HG03520 (cell line): ENCODE data around the gene AKT2.

Experiments used
- ATAC-seq: cut with Tn5 transposase; IDR thresholded peaks from one replicate; pipeline ENCODE4 v1.9.1; 2021; ENCODE audit warnings: mild to moderate bottlenecking, moderate library complexity; ENCODE audit not compliant: unreplicated experiment

AKT2 gene

GRCh38 chr19:40254714-40255418 lies 30.3 kb downstream of the AKT2 start:
- ATAC-seq: no peak

GRCh38 chr19:40253611-40254092 lies 31.5 kb downstream of the AKT2 start:
- ATAC-seq: no peak

- ATAC-seq: no peak
Observed at GRCh38 chr19:40252395-40252794, 32.8 kb downstream of the AKT2 start.

- no peak for ATAC-seq
Observed at GRCh38 chr19:40251991-40252390, 33.2 kb downstream of the AKT2 start.

GRCh38 chr19:40251244-40251643 lies 33.9 kb downstream of the AKT2 start:
- ATAC-seq: no peak

GRCh38 chr19:40249781-40250180 lies 35.4 kb downstream of the AKT2 start:
- no peak for ATAC-seq

GRCh38 chr19:40249201-40249600 lies 35.9 kb downstream of the AKT2 start:
- ATAC-seq: no peak

GRCh38 chr19:40247735-40248262 lies 37.3 kb downstream of the AKT2 start:
- ATAC-seq: no peak

GRCh38 chr19:40247178-40247577 lies 38.0 kb downstream of the AKT2 start:
- ATAC-seq: no peak

- no peak for ATAC-seq
Observed at GRCh38 chr19:40246292-40247073, 38.7 kb downstream of the AKT2 start.

GRCh38 chr19:40245506-40246128 lies 39.5 kb downstream of the AKT2 start:
- no peak for ATAC-seq

GRCh38 chr19:40244579-40245317 lies 40.4 kb downstream of the AKT2 start:
- ATAC-seq: no peak

- no peak for ATAC-seq
Observed at GRCh38 chr19:40243181-40243580, 42.0 kb downstream of the AKT2 start.

GRCh38 chr19:40242480-40242879 lies 42.7 kb downstream of the AKT2 start:
- ATAC-seq: no peak

- ATAC-seq: no peak
Observed at GRCh38 chr19:40241809-40242384, 43.2 kb downstream of the AKT2 start.

- no peak for ATAC-seq
Observed at GRCh38 chr19:40241125-40241808, 43.9 kb downstream of the AKT2 start.

- no peak for ATAC-seq
Observed at GRCh38 chr19:40240332-40240731, 44.8 kb downstream of the AKT2 start.

GRCh38 chr19:40239415-40240226 lies 45.5 kb downstream of the AKT2 start:
- ATAC-seq: no peak

GRCh38 chr19:40238775-40239174 lies 46.4 kb downstream of the AKT2 start:
- ATAC-seq: no peak
